ENCODE data around the gene BAIAP2. TPM values are rescaled to one million over a fixed set of nuclear protein-coding genes. Genes with fewer than 3 reads are reported as not detected.

The BAIAP2 gene
- total and polyA plus RNA-seq, 2 experiments from 2014 or later = 27.1 to 49.7 TPM

DNA sequence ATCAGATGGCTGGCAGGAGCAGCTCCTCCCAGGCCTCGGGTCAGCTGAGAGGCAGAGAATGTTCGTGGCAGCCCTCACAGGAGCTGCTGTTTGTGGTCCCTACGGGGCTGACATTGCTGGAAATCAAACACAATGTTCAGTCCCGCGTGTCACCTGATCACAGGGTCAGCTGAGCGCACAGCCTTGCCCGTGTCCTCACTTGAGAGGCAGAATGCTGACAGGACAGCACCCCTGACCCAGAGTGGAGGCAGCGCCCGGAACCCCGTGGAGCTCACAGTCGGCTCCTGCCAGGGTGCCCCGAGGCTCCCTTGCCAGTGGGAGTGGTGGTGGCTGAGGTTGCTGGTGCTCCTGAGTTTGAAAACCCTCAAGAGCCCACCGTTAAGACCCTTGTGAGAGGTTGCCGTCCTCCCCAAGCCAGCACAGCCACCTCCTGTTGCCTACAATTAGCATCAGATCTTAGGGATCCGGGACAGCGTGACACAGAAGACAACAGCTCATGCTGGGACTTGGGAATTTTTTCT lies 47.0 kb upstream of the BAIAP2 start:
- no peaks in the 10 kb centered on the region for H4K20me1 ChIP-seq (ENCODE audit: insufficient read depth, poor library complexity, severe bottlenecking)
- no peaks in the 10 kb centered on the region for H3K9me3 ChIP-seq (ENCODE audit: low read depth)
- H3K27ac ChIP-seq = no peak overlapping the region
- H3K27me3 ChIP-seq = no peaks in the 10 kb centered on the region
- no peak overlapping the region for H3K4me2 ChIP-seq
- H3K9me2 ChIP-seq (replicated peaks; ENCODE audit: insufficient read depth) = no peaks in the 10 kb centered on the region
- TF ChIP-seq EZH2 (IDR thresholded peaks at IDR 0.05; ENCODE audit: borderline replicate concordance) = no peak
- TF ChIP-seq, protein P1, sequence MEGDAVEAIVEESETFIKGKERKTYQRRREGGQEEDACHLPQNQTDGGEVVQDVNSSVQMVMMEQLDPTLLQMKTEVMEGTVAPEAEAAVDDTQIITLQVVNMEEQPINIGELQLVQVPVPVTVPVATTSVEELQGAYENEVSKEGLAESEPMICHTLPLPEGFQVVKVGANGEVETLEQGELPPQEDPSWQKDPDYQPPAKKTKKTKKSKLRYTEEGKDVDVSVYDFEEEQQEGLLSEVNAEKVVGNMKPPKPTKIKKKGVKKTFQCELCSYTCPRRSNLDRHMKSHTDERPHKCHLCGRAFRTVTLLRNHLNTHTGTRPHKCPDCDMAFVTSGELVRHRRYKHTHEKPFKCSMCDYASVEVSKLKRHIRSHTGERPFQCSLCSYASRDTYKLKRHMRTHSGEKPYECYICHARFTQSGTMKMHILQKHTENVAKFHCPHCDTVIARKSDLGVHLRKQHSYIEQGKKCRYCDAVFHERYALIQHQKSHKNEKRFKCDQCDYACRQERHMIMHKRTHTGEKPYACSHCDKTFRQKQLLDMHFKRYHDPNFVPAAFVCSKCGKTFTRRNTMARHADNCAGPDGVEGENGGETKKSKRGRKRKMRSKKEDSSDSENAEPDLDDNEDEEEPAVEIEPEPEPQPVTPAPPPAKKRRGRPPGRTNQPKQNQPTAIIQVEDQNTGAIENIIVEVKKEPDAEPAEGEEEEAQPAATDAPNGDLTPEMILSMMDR (IDR thresholded peaks at IDR 0.05; ENCODE audit: poor library complexity) = no peak
- no peak for TF ChIP-seq EZH2phosphoT487 (IDR thresholded peaks at IDR 0.05; ENCODE audit: low read depth, severe bottlenecking, unreplicated experiment)
- no peak for DNase-seq (ENCODE audit: low spot score)
- WGBS (ENCODE audit: low lambda C conversion rate, missing lambda C conversion rate) = 79% methylated on average over 16 of the region's 16 CpGs
- H3K36me3 ChIP-seq (replicated peaks; ENCODE audit: insufficient read depth, low read depth) = no peaks in the 10 kb centered on the region
- H3K4me3 ChIP-seq = no peak overlapping the region
- peaks cover 10% of the 10 kb centered on the region for H3K79me2 ChIP-seq
- no peak overlapping the region for H2AFZ ChIP-seq
- H3K4me1 ChIP-seq (ENCODE audit: insufficient read depth) = peaks cover 5% of the 10 kb centered on the region

DNA sequence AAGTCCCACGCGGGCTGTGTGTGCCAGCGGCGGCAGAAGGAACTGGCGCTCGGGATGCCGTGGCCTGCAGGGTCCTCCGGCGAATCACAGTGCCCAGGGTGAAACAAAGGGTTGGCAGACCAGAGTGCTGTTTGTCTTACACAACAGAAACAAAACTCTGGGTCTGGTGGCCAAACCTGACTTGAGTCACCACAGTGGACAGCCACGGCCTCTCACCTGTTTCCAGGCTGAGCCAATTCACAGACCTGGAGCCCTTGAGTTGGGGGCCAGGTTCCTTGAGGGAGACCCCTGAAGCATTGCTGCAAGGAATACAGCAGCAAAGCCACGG lies 45.4 kb upstream of the BAIAP2 start:
- Histone ChIP-seq H3K4me3 (no peak overlapping the region), H3K4me2 (no peak overlapping the region), H3K27me3 (no peaks in the 10 kb centered on the region), H2AFZ (no peak overlapping the region), H3K36me3 (replicated peaks; ENCODE audit: insufficient read depth, low read depth) (no peaks in the 10 kb centered on the region), H3K9me3 (ENCODE audit: low read depth) (no peaks in the 10 kb centered on the region), H3K27ac (no peak overlapping the region), H3K79me2 (peaks cover 12% of the 10 kb centered on the region), H3K4me1 (ENCODE audit: insufficient read depth) (peaks cover 10% of the 10 kb centered on the region), H4K20me1 (ENCODE audit: insufficient read depth, poor library complexity, severe bottlenecking) (no peaks in the 10 kb centered on the region), H3K9me2 (replicated peaks; ENCODE audit: insufficient read depth) (no peaks in the 10 kb centered on the region)
- no peak for DNase-seq (ENCODE audit: low spot score)
- WGBS (ENCODE audit: low lambda C conversion rate, missing lambda C conversion rate) = 95% methylated on average over 11 of the region's 11 CpGs
- TF ChIP-seq EZH2phosphoT487 (IDR thresholded peaks at IDR 0.05; ENCODE audit: low read depth, severe bottlenecking, unreplicated experiment) = no peak
- TF ChIP-seq EZH2 (IDR thresholded peaks at IDR 0.05; ENCODE audit: borderline replicate concordance) = no peak
- TF ChIP-seq, protein P1 (IDR thresholded peaks at IDR 0.05; ENCODE audit: poor library complexity) = no peak

DNA sequence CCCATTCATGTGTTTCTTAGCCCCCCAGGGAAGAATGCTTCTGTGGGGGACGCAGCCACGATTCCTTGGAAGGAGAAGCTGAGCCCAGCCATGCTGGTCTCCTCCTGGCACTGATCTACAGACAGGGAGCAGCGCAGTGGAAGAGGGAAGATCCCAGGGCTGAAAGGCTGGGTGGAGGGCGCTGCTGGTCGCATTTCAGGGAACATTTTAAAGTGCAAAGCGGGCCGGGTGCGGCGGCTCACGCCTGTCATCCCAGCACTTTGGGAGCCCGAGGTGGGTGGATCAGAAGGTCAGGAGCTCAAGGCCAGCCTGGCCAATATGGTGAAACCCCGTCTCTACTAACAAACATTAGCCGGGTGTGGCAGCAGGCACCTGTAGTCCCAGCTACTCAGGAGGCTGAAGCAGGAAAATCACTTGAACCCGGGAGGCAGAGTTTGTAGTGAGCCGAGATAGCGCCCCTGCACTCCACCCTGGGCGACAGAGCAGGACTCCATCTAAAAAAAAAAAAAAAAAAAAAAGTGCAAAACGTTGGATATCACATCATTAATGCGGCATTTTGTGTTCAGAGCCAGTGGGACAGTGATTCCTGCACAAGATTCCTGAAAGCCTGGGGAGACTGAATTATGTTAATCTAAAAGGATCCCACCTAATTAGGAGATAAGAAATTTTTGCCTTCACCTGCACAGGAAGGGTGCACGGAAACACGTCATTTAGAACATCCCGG lies 43.9 kb upstream of the BAIAP2 start:
- TF ChIP-seq, protein P1 (IDR thresholded peaks at IDR 0.05; ENCODE audit: poor library complexity) = no peak
- TF ChIP-seq EZH2phosphoT487 (IDR thresholded peaks at IDR 0.05; ENCODE audit: low read depth, severe bottlenecking, unreplicated experiment) = no peak
- no peak for TF ChIP-seq EZH2 (IDR thresholded peaks at IDR 0.05; ENCODE audit: borderline replicate concordance)
- H3K4me1 ChIP-seq (ENCODE audit: insufficient read depth) = peaks cover 10% of the 10 kb centered on the region
- no peak for DNase-seq (ENCODE audit: low spot score)
- WGBS (ENCODE audit: low lambda C conversion rate, missing lambda C conversion rate) = 55% methylated on average over 22 of the region's 22 CpGs
- H3K36me3 ChIP-seq (replicated peaks; ENCODE audit: insufficient read depth, low read depth) = no peaks in the 10 kb centered on the region
- peaks cover 12% of the 10 kb centered on the region for H3K79me2 ChIP-seq
- peak overlapping the region; percentile 99 for H3K4me2 ChIP-seq
- no peaks in the 10 kb centered on the region for H4K20me1 ChIP-seq (ENCODE audit: insufficient read depth, poor library complexity, severe bottlenecking)
- H3K9me3 ChIP-seq (ENCODE audit: low read depth) = no peaks in the 10 kb centered on the region
- peak overlapping the region; percentile 100 for H2AFZ ChIP-seq
- no peak overlapping the region for H3K27ac ChIP-seq
- H3K27me3 ChIP-seq = no peaks in the 10 kb centered on the region
- H3K4me3 ChIP-seq = peak overlapping the region; percentile 100
- H3K9me2 ChIP-seq (replicated peaks; ENCODE audit: insufficient read depth) = no peaks in the 10 kb centered on the region

Data from hepatocyte (in vitro differentiated cells).